Measurements from ENCODE around the gene DNMT1.

GRCh38 chr19:10093295-10094186, 101.2 kb downstream of the DNMT1 start:
- no peak for TF ChIP-seq CTCF (conservative IDR thresholded peaks at IDR 0.05)
- TF ChIP-seq EZH2 (IDR thresholded peaks at IDR 0.05; ENCODE audit: low read depth): no peak
